GM13976 (cell line): ENCODE results near the gene CTXND1.

Experiments used
- DNase-seq: peaks from one replicate; pipeline ENCODE4 v3.0.0; 2012; ENCODE audit warnings: low spot score
- CTCF ChIP-seq: IDR thresholded peaks from 2 replicates; pipeline ENCODE4 v1.5.1; 2012; ENCODE audit warnings: borderline replicate concordance, mild to moderate bottlenecking; ENCODE audit not compliant: insufficient read depth; ENCODE audit errors: extremely low read depth, missing control alignments, control extremely low read depth
- in situ Hi-C: fragments of 300-500 bp; cut with MboI; formaldehyde crosslinking; loops from one replicate; pipeline ENCODE4 v1.12.0; 2022; ENCODE audit warnings: low sequenced_read_pairs, mixed read lengths, inconsistent platforms; ENCODE audit not compliant: unreplicated experiment

CTXND1 gene

GRCh38 chr15:80204231-80204630 lies 47.8 kb downstream of the CTXND1 start:
- DNase-seq = no peak
- in situ Hi-C loops = no loop called here
- TF ChIP-seq CTCF = no peak

- no peak for DNase-seq
- in situ Hi-C loops = no loop called here
- TF ChIP-seq CTCF = no peak
These were observed 48.6 kb downstream of the CTXND1 start for GRCh38 chr15:80203361-80203885.

- in situ Hi-C loops = no loop called here
- no peak for DNase-seq
- TF ChIP-seq CTCF = no peak
These were observed 49.2 kb downstream of the CTXND1 start for GRCh38 chr15:80202641-80203360.

GRCh38 chr15:80202016-80202315 lies 50.0 kb downstream of the CTXND1 start:
- DNase-seq = no peak
- no peak for TF ChIP-seq CTCF
- in situ Hi-C loops = no loop called here

GRCh38 chr15:80201256-80202015 lies 50.6 kb downstream of the CTXND1 start:
- no peak for TF ChIP-seq CTCF
- DNase-seq = no peak
- in situ Hi-C loops = no loop called here

GRCh38 chr15:80199869-80200268 lies 52.1 kb downstream of the CTXND1 start:
- no peak for TF ChIP-seq CTCF
- in situ Hi-C loops = no loop called here
- DNase-seq = no peak
